ENCODE results near the gene C11orf42.

C11orf42 gene

DNA sequence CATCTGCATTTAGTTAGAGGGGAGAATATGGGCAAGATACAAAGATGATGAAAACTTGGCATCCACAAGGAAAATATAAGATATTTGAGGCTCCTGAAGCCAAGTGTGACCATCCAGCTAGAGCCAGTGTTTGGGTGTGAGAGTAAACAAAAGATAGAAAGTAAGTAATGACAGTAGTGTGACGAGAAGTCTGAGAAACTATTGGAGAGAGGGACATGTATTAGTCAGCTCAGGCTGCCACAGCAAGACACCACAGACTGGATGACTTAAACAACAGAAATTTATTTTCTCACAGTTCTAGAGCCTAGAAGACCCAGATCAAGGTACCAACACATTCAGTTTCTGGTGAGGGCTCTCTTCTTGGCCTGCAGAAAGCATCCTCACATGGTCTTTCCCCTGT, 47.8 kb downstream of the C11orf42 start:
- no peak for DNase-seq (ENCODE audit: low read depth in 3 of 3)

DNA sequence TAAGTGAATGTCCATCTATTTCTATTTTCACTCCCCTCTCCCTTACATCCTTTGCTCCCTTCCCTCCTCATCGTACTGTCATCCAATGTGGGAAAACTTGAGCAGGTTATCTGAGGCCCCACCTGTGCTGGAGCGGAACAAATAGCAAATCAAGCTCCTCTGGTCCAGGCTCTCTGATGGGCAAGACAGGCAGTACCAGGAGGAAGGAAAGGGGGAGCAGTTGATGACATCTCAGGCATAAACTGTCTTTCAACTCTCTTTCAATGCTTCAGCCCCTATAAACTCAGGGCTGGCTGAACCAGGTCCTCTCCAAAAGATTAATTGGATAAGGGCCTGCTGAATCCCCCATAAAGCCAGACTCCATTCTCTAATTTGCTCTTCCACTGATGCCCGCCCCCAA, 52.8 kb downstream of the C11orf42 start:
- no peak for DNase-seq (ENCODE audit: low read depth in 3 of 3)

DNA sequence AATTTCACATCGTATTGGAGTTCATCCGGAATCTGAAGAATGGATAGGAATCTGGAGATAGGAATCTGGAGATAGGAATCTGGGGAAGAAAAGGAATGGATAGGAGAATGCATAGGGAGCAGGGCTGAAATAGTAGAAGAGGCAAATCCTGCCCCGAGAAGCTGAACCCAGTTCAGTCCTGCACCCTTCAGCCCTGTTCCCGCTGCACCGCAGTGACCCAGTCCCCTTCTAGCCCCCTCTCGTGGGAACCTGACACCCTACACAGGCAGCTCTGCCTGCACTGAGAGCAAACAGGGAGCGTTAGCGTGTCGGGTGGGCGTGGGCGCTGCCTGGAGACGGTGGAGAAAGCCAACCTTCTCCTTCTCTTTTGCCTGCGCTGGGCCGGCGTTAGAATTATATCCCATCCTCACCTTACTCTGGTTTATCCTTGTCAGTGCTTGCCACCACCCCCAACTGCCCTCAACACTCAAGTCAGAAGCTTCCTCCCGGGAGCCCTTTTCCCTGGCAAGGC, 53.3 kb downstream of the C11orf42 start:
- DNase-seq (ENCODE audit: low read depth in 3 of 3): no peak

DNA sequence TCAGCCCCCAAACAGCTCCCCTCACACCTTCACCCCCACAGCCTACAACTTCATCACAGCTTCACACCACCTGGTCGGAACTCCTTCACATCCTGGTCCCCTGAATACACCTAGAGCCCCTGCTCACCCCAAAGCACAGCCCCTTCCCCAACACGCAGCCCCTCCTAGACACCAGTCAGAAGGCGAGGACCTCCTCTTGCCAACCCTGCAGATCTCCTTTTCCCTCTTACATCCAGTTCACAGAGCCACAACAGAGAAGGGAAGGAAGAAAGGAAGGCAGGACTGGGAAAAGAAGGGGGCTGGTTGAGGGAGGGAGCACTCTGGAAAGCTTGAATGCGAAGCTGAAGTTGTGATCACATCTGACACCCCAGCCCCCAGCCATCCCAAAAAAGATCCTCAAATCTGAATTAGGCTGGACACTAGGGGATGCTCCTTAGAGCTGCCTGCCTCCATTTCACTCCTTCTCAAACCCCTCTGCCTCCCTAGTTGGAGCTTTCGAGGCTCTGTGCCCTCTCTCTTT, 54.9 kb downstream of the C11orf42 start:
- DNase-seq (ENCODE audit: low read depth in 3 of 3): no peak

All from stimulated activated CD4-positive, alpha-beta T cell treated with anti-CD3 and anti-CD28 coated beads, TNF-alpha, amount 100 ng/mL, for 24 hours (primary cell).